Measurements from ENCODE around the gene UCP3. TPM values are rescaled to one million over a fixed set of nuclear protein-coding genes. Genes with fewer than 3 reads are reported as not detected.

Gene UCP3
- total RNA-seq, 1 experiment from 2014 or later: 1.3 TPM

DNA sequence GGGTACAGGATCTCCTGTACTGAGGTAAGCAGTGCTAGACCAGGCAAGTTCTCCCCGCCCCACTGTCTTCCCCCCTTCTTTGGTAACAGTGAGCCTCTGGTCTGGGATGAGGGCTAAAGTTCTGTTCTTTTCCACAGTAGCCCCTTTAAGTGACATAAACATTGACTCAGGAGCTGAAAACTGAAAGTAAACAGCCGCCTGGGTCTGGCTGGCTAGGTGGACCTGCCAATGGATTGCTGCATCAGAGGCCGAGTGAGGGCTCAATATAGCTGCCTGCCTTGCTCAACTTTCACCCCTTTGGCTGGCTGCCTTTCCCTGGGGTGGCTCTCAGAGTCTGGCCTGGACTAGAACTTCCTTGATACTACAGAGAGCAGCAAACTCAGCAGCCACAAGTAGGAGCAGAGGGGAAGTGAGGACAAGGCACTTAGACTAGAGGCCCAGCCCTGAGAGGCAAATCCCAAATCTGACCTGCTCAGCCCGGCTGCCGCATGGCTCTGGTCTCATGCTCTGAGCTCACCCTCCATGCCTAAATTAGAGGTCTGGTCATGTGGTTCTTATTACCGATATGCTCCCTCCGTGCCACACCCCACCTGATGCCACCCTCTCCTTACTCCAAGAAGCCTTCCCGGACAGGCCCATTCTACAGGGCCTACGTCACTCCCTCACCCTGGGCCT is 9.6 kb upstream of the UCP3 start:
- Histone ChIP-seq H3K4me3 (replicated peaks in 1 of 2; ENCODE audit: low read depth in 1 of 2, low read length in 2 of 2) (no peak overlapping the region), H3K27me3 (ENCODE audit: insufficient read depth, low read length) (no peaks in the 10 kb centered on the region), H3K9me2 (ENCODE audit: insufficient read depth) (no peaks in the 10 kb centered on the region), H3K9ac (ENCODE audit: low read length) (no peak overlapping the region), H2AFZ (ENCODE audit: low read depth, low read length, poor library complexity, severe bottlenecking) (no peak overlapping the region), H3K9me3 (ENCODE audit: control insufficient read depth in 1 of 2, insufficient read depth in 1 of 2, low read depth in 1 of 2, low read length in 2 of 2) (no peaks in the 10 kb centered on the region), H3K4me1 (ENCODE audit: control insufficient read depth in 1 of 2, insufficient read depth in 2 of 2, low read length in 2 of 2) (no peaks in the 10 kb centered on the region), H4K20me1 (ENCODE audit: insufficient read depth) (no peaks in the 10 kb centered on the region), H3K36me3 (ENCODE audit: control insufficient read depth in 1 of 2, insufficient read depth in 2 of 2, low read length in 2 of 2) (no peaks in the 10 kb centered on the region), H3K4me2 (ENCODE audit: low read length) (no peak overlapping the region), H3K27ac (ENCODE audit: low read depth, low read length) (no peak overlapping the region), H3K79me2 (ENCODE audit: insufficient read depth, low read length) (no peaks in the 10 kb centered on the region)
- ATAC-seq: no peak
- intact Hi-C loops (cut with micrococcal nuclease): no loop called here
- DNase-seq (ENCODE audit: low read depth, low spot score): no peak
- TF ChIP-seq CEBPB (IDR thresholded peaks at IDR 0.05; ENCODE audit: low read depth) (no peak), YY1 (IDR thresholded peaks at IDR 0.05; ENCODE audit: extremely low read depth, insufficient replicate concordance, low read depth, low read length) (no peak), CBX3 (IDR thresholded peaks at IDR 0.05; ENCODE audit: low read depth) (no peak), ZNF274 (IDR thresholded peaks at IDR 0.05; ENCODE audit: low read depth, low read length) (no peak), ZBTB33 (IDR thresholded peaks at IDR 0.05; ENCODE audit: extremely low read depth, insufficient replicate concordance, low read length) (no peak), EGR1 (IDR thresholded peaks at IDR 0.05; ENCODE audit: low read depth) (no peak), TCF7L2 (IDR thresholded peaks at IDR 0.05; ENCODE audit: borderline replicate concordance, extremely low read depth, insufficient read depth, insufficient read length) (no peak), EZH2phosphoT487 (IDR thresholded peaks at IDR 0.05; ENCODE audit: borderline replicate concordance) (no peak), SRF (IDR thresholded peaks at IDR 0.05; ENCODE audit: low read depth) (no peak), ELF1 (IDR thresholded peaks at IDR 0.05; ENCODE audit: borderline replicate concordance, low read depth) (no peak), JUND (IDR thresholded peaks at IDR 0.05) (no peak), RAD21 (IDR thresholded peaks at IDR 0.05; ENCODE audit: low read depth) (no peak), FOSL1 (IDR thresholded peaks at IDR 0.05; ENCODE audit: low read depth) (no peak), SIN3A (IDR thresholded peaks at IDR 0.05; ENCODE audit: low read depth) (no peak), SP1 (IDR thresholded peaks at IDR 0.05; ENCODE audit: low read depth) (no peak), ZFX (IDR thresholded peaks at IDR 0.05) (no peak), POLR2A (IDR thresholded peaks at IDR 0.05; ENCODE audit: borderline replicate concordance, extremely low read depth, insufficient read depth, insufficient read length) (no peak)
- TF ChIP-seq, protein P1, sequence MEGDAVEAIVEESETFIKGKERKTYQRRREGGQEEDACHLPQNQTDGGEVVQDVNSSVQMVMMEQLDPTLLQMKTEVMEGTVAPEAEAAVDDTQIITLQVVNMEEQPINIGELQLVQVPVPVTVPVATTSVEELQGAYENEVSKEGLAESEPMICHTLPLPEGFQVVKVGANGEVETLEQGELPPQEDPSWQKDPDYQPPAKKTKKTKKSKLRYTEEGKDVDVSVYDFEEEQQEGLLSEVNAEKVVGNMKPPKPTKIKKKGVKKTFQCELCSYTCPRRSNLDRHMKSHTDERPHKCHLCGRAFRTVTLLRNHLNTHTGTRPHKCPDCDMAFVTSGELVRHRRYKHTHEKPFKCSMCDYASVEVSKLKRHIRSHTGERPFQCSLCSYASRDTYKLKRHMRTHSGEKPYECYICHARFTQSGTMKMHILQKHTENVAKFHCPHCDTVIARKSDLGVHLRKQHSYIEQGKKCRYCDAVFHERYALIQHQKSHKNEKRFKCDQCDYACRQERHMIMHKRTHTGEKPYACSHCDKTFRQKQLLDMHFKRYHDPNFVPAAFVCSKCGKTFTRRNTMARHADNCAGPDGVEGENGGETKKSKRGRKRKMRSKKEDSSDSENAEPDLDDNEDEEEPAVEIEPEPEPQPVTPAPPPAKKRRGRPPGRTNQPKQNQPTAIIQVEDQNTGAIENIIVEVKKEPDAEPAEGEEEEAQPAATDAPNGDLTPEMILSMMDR (IDR thresholded peaks at IDR 0.05 in 2 of 3, conservative IDR thresholded peaks at IDR 0.05 in 1 of 3; ENCODE audit: borderline replicate concordance in 1 of 3, insufficient read depth in 1 of 3, low read depth in 2 of 3, low read length in 2 of 3): no peak
- TF ChIP-seq, protein P2, sequence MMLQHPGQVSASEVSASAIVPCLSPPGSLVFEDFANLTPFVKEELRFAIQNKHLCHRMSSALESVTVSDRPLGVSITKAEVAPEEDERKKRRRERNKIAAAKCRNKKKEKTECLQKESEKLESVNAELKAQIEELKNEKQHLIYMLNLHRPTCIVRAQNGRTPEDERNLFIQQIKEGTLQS (IDR thresholded peaks at IDR 0.05): no peak
- TF ChIP-seq, protein P3, sequence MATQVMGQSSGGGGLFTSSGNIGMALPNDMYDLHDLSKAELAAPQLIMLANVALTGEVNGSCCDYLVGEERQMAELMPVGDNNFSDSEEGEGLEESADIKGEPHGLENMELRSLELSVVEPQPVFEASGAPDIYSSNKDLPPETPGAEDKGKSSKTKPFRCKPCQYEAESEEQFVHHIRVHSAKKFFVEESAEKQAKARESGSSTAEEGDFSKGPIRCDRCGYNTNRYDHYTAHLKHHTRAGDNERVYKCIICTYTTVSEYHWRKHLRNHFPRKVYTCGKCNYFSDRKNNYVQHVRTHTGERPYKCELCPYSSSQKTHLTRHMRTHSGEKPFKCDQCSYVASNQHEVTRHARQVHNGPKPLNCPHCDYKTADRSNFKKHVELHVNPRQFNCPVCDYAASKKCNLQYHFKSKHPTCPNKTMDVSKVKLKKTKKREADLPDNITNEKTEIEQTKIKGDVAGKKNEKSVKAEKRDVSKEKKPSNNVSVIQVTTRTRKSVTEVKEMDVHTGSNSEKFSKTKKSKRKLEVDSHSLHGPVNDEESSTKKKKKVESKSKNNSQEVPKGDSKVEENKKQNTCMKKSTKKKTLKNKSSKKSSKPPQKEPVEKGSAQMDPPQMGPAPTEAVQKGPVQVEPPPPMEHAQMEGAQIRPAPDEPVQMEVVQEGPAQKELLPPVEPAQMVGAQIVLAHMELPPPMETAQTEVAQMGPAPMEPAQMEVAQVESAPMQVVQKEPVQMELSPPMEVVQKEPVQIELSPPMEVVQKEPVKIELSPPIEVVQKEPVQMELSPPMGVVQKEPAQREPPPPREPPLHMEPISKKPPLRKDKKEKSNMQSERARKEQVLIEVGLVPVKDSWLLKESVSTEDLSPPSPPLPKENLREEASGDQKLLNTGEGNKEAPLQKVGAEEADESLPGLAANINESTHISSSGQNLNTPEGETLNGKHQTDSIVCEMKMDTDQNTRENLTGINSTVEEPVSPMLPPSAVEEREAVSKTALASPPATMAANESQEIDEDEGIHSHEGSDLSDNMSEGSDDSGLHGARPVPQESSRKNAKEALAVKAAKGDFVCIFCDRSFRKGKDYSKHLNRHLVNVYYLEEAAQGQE (IDR thresholded peaks at IDR 0.05; ENCODE audit: low read depth): no peak
- ChIA-PET CTCF (no interaction called here), POLR2A (no interaction called here), RAD21 (ENCODE audit: low non-redundant PET in 1 of 2, low total read pairs in 2 of 2, uncharacterized antibody in 2 of 2, unreplicated experiment in 2 of 2) (no interaction called here)
- BruUV-seq (replicated peaks): no TSS peak

All from HCT116 (cell line).